GM19099 (cell line): ENCODE data around the gene TBC1D10A.

ENCODE experiments used
- POLR2A ChIP-seq: IDR thresholded peaks from 3 replicates; pipeline ENCODE4 v1.6.1; 2011; ENCODE audit warnings: low read depth; ENCODE audit not compliant: insufficient read length; ENCODE audit errors: extremely low read depth

Gene TBC1D10A

DNA sequence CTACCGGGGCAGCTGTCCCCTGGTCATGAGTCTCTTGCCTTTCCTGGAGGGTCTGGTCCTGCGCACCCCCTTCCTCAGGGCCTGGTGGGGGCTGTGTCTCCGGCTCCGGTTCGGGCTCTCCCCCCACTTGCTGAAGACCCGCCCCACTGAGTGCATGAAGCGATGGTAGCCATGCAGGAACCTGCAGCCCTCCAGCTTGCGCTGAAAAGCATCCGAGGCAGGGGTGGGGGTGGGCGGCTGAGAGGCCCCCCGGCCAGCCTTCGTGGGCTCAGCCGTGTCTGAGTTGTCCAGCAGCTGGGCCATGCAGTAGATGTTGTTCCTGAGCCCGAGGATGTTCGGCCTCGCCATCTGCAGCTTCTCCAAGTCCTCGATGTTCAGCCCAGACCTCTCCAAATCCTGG lies 62.9 kb downstream of the TBC1D10A start:
- no peak for TF ChIP-seq POLR2A

DNA sequence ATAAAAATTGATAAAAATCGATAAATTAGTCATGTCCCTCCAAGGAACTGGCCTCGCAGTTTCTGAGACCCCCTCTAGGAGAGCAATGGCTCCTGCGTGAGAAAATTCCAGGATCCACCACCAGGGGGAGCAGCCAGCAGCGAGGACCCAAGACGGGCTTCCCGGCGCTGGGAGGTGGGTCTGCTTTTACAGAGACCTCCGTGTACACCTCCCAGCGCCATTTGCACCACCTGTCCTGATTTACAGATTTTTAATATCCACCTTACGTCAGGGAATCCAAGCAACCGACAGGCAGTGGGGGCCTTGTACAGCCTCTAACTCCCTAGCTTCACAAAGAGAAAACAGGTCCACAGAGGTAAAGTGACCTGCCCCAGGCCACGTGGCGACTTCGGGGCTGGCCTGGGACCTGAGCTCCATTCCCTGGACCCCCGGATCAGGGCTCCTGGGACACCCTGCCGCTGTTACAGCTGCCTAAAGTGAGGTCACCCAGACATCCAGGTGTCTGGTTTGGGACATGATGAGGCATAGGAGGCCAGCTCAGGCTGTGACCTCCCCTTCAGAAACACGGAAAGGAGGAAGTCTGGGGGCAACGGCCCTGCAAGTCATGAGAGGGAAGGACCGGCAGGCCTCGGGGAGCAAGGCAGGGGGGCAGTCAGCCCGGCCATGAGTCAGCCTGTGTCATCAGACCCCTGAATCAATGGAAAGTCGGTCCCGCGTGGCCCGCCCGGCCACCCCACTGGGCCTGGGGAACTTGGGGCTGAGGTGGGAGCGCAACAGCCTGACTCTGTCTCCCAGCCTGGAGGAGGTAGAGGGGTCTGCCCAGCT lies 63.6 kb downstream of the TBC1D10A start:
- no peak for TF ChIP-seq POLR2A

DNA sequence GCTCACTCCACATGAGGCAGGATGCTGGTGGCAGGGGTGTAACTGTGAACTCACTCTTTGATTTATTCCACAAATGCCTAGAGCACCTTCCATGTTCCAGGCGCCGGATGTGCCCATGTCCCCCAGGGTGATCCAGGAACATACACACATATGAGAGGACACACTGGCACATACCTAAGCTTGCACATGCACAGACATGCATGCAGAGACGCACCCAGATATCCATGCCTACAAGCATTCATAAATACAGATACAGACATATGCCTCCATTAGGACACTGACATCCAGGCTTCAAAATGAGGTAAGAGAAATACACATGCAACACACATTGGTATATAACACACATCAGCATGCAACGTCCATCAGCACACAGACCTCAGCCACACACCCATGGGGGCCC lies 64.6 kb downstream of the TBC1D10A start:
- TF ChIP-seq POLR2A: no peak

DNA sequence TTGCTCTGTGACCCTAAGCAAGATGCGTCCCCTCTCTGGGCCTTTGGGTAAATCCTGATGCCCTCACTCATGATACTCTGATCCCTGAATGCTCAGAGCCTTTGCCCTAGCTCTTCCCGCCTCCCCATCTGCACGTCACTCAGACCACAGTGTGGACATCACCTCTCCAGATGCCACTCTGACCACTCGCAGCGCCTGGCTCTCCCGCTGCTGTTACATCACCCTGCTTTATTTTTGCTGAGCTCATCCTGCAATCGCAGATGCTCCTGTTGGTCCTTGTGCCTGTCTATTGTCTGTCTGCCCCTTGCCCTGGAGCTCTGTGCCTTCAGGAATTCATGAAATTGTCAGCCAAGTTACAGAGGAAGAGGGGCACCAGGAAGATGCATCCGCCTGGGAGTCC lies 65.6 kb downstream of the TBC1D10A start:
- no peak for TF ChIP-seq POLR2A

DNA sequence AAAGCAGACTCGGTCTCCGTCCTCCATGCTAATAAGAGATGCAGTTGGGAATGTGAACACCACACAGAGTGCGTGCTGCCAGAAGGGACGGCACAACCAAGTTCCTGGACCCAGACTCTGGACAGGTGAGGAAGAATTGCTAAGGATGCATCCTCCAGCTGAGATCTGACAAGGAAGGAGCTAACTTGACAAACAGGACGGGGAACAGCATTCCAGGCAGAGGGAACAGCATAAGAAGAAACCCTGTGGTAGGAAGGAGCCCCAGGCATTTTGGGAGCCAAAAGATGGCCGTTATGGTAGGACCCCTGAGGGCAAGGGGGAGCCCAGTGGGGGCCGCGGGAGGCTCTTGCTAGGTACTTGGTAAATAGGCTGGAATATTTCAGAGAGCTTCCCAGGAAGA lies 66.1 kb downstream of the TBC1D10A start:
- no peak for TF ChIP-seq POLR2A

DNA sequence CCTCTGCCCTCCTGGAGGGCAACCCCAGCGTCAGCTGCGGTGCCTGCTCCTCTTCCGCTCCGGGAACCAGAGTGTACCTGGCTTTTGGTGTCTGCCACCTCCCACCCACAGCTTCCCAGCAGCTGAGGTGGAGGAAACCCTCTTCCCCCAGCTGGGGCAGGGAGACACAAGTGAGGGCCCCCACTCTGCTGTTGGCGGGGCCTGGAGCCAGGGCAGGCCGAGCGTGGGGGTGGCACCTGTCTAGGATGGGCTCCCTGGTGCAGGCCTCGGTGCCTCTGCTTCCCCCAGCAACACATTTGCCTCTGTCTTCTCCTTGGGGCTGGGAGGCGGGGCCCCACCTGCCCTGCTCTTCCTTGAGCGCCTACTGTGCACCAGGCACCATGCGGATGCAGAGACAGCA lies 66.5 kb downstream of the TBC1D10A start:
- TF ChIP-seq POLR2A: no peak

DNA sequence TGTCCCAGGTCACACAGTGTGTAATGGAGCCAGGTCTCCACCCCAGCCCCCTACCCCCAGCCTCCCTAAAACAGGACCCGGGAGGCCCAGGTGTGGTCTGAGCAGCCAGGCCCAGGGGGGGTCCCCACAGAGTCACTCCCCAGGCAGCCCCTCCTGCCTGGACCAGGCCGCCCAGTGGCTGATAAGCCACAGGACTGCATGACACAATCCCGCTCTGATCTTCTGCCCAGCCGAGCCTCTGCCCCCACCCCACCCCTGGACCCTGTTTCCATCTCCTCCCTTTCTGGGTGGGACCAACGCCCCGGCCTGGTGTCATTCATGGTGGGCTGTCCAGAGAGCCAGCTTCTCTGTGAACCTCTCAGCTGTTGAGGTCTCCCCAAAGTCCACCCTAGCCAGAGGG lies 72.4 kb downstream of the TBC1D10A start:
- no peak for TF ChIP-seq POLR2A

DNA sequence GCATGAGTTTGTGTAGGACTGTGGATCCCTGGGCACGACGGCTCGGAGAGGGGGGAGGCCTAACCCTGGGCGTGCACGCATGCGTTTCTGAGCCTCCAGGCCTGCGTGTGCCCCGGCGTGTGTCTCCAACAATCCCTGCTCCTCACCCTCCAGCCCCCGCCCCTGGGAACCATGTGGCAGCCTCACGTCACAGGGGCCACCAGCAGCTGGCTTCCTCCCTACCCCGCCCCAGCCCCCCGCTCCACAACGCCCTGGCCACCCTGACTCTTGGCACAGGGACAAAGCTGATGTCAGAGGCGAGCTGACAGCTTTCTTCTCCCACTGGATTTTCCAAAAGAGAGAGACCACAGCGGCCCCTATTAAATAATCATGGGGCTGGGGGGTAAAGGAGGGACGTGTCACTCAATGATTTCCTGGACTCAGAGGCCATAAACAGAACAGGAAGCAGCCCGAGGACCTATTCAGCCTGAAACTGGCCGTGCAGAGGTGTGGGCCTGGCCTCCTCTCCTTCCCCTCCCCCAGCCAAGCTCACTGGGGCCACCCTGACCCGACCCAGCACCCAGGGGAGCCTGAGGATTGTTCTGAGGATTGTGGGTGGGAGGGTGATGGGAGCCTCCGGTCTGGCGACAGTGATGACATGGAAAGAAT lies 73.4 kb downstream of the TBC1D10A start:
- TF ChIP-seq POLR2A: no peak

DNA sequence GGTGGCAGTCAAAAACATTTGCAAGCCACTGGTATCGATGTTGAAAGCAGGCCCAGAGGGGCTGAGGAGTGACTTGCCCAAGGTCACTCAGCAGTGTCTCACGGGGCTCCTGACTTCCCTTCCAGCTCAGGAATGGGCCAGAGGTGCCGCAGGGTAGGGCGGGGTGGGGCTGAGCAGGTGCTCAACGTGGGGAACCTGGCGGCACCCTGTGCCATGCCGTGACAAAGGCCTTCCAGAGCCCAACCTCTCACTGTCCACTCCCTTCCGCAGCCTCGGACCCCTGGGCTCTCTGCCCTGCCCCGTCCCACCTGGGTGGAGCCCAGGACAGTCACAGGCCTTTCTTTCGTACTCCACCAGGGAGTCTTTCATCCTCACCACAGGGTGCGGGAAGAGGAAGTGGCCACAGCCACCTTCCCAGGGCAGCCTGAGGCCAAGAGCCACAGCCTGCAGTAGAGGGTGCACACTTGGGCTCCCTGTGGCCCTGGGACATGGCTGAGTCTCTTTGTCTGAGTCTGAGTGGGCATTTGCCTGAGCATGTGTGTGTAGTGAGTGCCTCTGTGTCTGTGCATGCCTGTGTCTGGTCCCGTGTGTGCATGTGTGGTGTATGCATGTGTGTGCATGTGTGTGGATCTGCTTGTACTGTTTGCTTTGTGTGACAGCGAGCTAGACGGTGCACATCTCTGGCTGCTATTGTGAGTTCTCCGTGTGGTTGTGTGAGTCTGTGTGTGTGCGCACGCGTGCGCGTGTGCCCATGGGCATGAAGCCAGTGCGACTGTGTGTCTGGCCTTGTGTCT lies 74.1 kb downstream of the TBC1D10A start:
- TF ChIP-seq POLR2A: no peak

DNA sequence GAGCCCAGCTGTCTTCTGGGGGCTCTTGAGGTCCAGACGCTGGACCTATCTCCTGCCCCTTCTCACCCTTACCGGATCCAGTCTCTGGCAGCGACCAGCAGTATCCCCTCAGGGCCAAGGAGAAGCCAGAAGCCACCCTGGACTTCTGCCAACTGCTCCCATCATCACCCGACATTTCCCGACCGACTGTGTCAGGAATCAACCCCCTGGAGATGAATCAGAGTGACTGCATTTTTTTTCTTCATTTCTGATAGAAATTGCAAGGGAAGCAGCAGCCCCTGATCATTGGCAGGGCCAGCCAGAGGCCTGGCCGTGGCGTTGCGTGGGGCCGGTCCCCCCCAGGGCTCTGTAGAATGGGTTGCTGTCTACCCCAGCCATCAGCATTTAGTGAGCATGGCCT lies 75.0 kb downstream of the TBC1D10A start:
- TF ChIP-seq POLR2A: no peak

DNA sequence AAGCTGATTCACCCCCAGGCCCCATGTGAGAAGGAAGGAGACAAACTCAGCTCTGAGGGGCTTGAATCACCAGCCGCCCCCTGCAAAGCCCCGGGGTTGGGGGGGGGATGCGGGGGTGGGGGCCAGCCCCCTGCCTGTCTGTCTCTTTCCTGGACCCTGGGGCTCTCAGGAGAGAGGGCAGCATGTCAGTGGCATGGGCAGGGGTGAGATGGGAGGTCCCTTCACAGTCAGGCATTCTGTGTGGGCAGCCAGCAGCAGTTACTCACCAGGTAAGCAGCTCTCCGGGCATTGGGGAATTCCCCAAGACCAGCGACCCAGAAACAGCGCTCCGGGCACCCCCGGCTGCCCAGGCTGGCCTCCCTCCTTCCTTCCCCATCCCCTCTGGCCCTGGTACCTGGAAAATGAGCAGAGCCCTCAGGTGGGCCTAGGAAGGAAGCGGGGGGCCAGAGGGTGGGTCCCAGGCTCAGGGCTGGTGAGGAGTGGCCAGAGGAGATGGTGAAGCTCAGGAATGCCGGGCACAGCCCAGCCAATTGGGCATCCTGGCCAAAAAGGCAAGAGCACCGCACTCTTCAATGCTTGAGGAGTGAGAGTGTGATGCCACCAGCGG lies 76.0 kb downstream of the TBC1D10A start:
- no peak for TF ChIP-seq POLR2A

DNA sequence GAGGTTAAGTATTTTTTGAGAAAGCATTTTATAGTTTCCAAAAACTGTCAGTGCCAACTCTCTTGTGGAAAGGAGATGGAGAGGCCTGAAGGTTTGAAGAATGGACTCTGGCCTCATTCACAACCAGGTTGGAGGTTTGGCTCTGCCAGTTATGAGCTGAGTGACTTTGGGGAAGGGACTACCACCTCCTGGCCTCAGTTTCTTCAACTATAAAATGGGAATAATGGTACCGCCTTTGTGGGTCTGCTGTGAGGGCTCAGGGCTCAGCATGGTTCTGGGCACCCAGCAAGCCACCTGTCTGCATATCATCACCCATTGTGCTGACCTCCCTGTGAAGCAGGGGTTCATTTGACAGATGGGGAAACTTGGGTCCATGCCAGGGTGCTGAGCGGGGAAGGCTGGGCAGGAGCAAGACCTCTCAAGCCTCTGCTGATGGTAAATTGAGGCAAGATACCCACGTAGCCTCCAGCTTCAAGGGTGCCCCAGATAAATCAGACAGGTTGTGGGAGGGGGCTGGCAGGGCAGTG lies 76.6 kb downstream of the TBC1D10A start:
- TF ChIP-seq POLR2A: no peak

DNA sequence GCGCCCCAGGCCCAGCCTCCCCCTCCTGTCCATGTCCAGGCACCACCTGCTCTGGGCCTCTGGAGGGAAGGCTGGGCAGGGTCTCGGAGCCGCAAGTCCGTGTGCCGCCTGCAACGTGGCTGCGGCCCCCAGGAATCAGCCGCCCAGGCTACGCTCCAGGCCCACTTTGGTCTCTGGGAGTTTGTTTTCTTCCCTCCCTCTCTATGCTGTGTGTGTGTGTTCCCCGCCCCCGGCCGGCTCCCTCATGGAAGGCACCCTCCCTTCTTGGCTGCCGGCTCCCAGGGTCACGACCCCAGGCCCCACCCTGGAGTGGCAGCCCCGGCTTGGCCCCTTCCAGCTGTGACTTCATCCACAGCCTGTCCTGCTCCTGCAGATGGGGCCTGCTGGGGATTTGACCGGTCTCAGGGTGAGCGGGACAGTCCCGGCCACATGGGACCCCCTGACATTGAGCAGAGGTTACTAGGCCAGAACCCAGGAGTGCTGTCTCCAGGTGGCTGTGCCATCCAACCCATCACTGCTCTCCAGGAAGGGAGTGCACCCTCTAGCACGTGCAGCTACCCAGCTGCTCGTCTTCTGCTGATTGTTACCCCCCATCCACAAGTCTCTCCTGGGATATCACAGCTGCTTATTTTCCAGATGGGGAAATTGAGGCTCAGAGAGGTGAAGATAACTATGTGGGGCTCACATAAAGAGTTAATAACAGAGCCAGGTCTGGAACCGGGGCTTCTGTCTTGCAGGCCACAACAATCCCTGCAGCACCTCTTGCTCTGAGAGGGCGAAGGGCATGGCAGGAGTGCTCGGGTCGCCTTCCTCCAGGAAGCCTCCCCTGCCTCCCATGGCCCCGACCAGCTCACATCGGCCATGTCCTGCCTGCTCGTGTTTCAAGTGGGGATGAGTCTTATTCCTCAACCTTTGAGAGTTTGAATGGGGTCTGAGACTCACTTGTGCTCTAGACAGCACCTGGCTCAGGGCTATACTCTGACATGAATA lies 77.4 kb downstream of the TBC1D10A start:
- TF ChIP-seq POLR2A: no peak

DNA sequence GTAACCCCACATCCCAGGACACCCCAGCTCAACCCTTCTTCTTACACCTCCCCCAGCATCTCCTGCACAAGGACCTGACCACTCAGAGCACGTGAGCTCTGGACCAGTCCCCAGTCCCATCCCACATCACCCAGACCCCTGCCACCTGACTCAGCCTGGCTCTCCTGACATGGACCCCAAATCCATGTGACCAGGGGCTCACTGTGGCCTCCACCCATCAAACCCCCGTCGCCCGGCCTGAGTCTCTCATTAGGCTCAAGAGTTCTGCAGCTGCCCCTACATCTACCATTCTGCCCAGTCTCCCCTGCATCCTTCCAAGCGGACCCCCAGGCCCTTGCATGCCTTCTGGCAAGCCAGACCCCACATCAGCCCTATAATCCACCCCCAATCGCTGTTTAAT lies 78.3 kb downstream of the TBC1D10A start:
- TF ChIP-seq POLR2A: no peak
